C4-2B (cell line): ENCODE results near the gene NBEAL2.

ENCODE experiments used
- CTCF ChIP-seq: fragments of 450-650 bp; conservative IDR thresholded peaks from 2 replicates; pipeline ENCODE4 v1.5.1; 2017; ENCODE audit warnings: mild to moderate bottlenecking
- ZFX ChIP-seq: fragments of 450-650 bp; IDR thresholded peaks from 2 replicates; pipeline ENCODE4 v1.6.1; 2017

GRCh38 chr3:46934072-46934471 is 45.4 kb upstream of the NBEAL2 start:
- TF ChIP-seq CTCF (no peak), ZFX (no peak)
